Astrocyte of the spinal cord (primary cell): Measurements from ENCODE around the gene REG4.
"Not testable (repeated sequence)": the region's sequence is repeated elsewhere in the genome, so short reads cannot be mapped to it uniquely, and the experiment has no call there.

Experiments
- DNase-seq: peaks from one replicate; pipeline ENCODE4 v3.0.0; 2011; ENCODE audit warnings: low read depth, low spot score
- H3K4me3 ChIP-seq: 2 replicates; pipeline ENCODE4 v1.5.1; 2011; ENCODE audit warnings: low read depth, mild to moderate bottlenecking, low read length, moderate library complexity
- CTCF ChIP-seq: IDR thresholded peaks from 2 replicates; pipeline ENCODE4 v1.5.1; 2012; ENCODE audit warnings: low read depth, mild to moderate bottlenecking, low read length, inconsistent platforms
- in situ Hi-C: cut with HindIII; loops from 2 replicates; pipeline ENCODE4 v1.10.0; 2017; ENCODE audit warnings: low sequenced_read_pairs

The REG4 gene

GRCh38 chr1:119811387-119811786 lies at the start of gene REG4:
Gene REG4, minus strand, starts transcription at chr1:119811460. Its CDS starts 2,691 bp downstream, at chr1:119808769.
- no peak for TF ChIP-seq CTCF

DNA sequence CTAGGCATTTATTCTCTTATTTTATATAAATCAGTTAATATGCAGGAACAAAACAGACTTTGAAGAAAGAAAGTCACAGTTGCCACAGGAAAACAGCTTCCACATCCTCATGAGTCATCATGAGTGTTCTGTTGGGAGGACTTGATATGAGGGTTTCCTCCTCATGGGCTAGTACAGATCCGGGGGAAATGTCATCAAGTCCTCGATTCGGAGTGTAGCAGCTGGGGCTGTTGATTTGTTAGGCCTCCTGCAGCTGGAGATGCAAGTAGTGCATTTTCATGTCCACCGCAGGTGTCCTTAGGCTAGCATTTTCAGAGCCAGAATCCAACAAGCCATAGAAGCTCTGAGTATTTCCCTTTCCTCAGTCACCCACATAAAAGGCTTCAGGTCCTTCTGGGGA lies 48.4 kb upstream of the REG4 start:
- no peak for TF ChIP-seq CTCF
- no peak overlapping the region for H3K4me3 ChIP-seq
- peak; percentile 75 for DNase-seq
- in situ Hi-C loops = no loop called here

More at GRCh38 chr1:119811387-119811786, at the start of gene REG4:
- no peak within 1 kb of the TSS for H3K4me3 ChIP-seq
- in situ Hi-C loops = no loop called here
- DNase-seq = no peak

DNA sequence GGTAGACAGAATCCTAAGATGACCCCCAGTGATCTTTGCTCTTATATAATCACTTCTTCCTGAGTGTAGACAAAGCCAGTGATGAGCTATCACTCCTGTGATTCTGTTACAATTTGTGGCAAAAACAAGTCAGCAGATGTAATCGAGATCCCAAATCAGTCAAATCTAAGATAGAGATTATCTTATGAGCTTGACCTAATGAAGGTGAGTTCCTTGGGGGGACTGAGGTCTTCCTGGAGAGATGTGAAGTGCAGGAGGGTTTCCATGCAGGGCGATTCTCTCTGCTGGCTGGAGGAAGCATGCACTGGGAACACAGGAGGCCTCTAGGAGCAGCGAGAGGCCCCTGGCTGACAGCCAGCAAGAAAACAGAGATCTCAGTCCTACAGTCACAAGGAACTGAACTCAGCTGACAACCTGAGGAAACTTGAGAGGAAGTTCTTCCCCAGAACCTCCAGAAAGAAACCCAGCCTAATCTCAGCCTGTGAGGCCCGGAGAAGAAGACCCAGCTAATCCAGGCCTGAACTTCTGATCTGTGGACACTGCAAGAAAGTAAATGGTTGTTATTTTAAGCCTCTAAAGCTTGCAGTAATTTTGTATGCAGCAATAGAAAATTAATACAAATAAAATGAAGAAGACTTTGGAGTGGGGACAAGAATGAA lies 47.4 kb upstream of the REG4 start:
- DNase-seq, in situ Hi-C loops, H3K4me3 ChIP-seq: not testable (repeated sequence)

- in situ Hi-C loops = no loop called here
- no peak overlapping the region for H3K4me3 ChIP-seq
- DNase-seq = no peak
- TF ChIP-seq CTCF = no peak
Observed at GRCh38 chr1:119858126-119858525, 46.9 kb upstream of the REG4 start.

GRCh38 chr1:119853155-119853554 lies 41.9 kb upstream of the REG4 start:
- no peak for TF ChIP-seq CTCF
- no peak for DNase-seq
- in situ Hi-C loops = no loop called here
- no peak overlapping the region for H3K4me3 ChIP-seq

DNA sequence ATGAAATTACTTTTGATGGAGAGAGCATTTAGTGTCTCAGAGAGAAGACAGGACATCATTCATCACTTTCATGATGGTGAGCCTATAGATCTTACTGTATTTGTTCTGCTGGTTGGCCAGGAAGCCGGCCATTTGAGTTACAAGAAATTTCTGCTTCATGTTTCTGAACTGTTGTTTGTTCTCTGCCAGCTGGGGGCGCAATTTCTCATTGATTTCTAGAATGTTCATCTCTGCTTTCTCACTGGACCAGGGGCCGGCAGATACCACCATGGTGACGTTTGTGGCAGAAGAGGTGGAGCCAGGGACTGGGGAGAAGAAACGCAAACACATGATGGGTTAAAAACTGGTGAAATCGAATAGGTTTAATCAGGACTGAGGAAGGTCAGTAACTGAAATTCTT lies 32.9 kb upstream of the REG4 start:
- in situ Hi-C loops, DNase-seq, H3K4me3 ChIP-seq: not testable (repeated sequence)
- peak; percentile 23 for TF ChIP-seq CTCF

DNA sequence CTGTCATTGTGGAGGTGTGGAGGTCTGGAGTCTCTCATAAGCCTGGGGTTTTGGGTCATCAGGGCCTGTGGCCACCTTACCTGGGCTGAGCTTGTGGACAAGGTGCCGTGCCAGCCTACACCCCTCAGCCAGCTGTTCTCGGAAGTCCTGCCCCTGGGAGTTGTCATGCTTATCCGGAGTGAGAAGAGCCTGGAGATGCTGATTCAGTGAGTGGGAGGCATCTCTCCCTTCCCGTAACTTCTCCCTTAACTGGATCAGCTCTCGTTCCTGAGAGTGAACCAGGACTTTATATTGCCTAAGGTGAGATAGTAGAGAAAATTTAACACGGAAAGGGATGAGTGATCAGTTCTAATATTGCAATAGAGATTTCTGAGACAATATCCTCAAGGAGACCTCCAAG lies 30.0 kb upstream of the REG4 start:
- in situ Hi-C loops = no loop called here
- H3K4me3 ChIP-seq = no peak overlapping the region
- no peak for TF ChIP-seq CTCF
- DNase-seq = no peak
